Measurements from ENCODE around the gene WNT3.
"Not testable (repeated sequence)": the region's sequence is repeated elsewhere in the genome, so short reads cannot be mapped to it uniquely, and the experiment has no call there.

Gene WNT3

DNA sequence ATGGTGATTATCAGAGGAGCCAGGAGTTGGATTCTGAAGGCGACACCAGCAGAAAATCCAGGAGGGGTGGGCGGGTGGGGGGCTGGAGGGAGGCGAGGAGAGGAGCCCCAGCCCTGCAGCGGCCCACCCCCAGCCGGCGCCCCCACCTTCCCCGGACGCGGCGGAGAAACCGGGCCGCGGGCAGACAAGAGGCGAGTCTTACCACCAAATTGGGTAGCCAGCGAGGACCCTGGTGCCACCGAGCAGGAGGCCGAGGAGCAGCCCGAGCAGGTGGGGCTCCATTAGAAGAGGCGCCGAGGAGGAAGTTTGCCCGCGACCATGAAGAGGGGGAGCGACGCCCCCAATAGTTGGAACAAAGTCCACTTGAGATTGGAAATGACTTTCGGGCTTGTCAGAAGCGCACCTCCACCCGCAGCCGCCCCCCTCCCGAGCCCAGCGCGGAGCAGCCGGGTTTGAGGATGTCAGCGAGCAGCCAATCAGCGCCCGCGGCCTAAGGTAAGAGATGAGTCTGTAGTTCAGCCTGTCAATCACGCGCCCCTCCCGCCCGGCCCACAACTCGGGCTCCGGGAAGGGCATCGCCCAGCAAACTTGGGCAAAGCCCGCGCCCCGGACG lies at the start of gene WNT3:
Gene WNT3 (minus strand): TSS at position 377 of the 613 bp plus-strand sequence. CDS start 95 bp downstream, at position 282.
- DNase-seq: peak; percentile 44 to 58

GRCh38 chr17:46866747-46867146 lies 48.3 kb upstream of the WNT3 start:
- no peak for DNase-seq

- DNase-seq: no peak
Measured at GRCh38 chr17:46866325-46866724, 47.8 kb upstream of the WNT3 start.

- DNase-seq: no peak
Measured at GRCh38 chr17:46865100-46865499, 46.6 kb upstream of the WNT3 start.

DNA sequence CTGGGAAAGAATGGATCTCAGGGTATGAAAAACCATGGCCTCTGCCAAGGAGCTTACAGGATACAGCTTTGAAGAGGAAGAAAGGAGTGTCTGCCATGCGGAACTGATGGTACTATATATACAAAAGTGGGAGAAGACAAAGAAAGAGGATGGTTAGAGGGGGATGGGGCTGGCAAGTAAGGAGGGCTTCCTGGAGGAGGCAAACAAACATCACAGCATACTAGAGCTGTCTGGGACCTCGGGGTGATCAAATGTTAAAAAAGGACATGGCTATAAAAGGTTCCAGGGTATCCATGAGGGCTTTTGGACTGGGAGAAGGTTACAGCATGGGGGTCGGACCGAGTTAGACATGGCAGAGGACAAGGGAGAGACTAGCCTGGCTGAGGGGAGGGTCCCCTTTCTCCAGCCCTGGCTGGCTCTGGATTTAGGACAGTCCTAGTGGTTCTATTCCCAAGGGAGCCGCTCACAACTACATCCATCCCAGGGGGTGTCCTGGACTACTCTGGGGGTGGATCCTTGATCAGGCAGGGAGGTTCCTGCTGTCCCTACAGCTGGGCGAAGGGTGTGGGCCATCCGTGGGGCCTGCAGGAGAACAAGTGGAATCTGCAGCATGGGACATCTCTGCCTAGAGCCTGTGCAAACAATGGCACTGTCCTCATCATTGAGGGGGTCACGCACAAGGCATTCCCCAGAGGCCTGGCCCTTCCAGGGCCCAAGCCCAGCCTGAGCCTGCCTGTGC lies 45.1 kb upstream of the WNT3 start:
- DNase-seq: no peak

DNA sequence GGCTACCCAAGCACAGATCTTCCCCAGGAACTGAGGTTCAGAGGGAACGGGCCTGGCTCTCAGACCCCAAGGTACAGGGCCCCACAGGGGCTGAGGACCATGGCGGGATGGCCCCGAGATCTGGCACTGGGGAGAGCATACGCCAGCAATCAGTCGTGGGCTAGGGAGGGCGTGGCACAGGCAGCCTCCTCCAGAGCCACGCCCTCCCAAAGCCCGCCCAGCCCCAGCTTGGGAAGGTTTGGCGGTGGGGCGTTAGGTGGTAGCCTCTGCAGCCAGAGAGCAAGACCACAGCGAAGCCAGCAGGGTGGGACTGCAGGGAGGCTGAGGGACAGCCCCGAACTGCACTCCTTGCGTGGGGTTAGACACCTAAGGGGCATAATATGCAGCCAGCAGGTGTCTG lies 44.5 kb upstream of the WNT3 start:
- no peak for DNase-seq

DNA sequence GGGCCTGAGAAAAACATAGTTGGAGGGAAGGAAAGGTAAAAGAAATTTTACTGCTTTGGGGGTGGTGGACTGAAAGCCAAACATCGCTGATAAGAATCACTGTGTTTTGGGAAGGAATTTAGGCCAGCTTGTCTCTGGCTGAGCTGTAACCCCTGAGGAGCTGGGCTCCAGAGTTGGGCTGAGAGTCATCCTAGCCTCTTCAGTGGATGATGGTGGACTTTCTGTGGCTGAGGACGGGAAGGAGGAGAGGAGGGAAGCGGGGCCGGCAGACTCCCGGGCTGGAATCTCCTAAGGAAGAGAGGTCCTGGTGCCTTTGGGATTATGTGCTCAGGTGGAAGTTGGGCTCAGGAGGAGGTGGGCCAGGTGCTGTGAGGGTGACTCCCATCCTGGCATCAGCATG lies 41.5 kb upstream of the WNT3 start:
- DNase-seq: no peak

DNA sequence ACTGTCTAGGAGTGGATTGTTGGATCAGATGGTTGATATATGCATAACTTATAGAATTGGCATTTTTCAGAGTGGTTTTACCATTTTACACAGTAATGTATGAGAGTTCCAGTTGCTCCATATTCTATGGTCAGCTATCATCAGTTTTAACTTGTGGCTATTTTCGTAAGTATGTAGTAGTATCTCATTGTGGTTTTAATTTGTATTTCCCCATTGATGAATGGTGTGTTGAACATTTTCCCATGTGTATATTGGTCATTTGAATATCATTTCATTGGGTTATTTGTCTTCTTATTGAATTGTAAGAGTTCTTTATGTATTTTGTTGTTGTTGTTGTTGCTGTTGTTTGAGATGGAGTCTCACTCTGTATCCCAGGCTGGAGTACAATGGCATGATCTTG lies 39.1 kb upstream of the WNT3 start:
- no peak for DNase-seq

- no peak for DNase-seq
Measured at GRCh38 chr17:46854948-46855347, 36.5 kb upstream of the WNT3 start.

GRCh38 chr17:46854515-46854914 lies 36.0 kb upstream of the WNT3 start:
- no peak for DNase-seq

DNA sequence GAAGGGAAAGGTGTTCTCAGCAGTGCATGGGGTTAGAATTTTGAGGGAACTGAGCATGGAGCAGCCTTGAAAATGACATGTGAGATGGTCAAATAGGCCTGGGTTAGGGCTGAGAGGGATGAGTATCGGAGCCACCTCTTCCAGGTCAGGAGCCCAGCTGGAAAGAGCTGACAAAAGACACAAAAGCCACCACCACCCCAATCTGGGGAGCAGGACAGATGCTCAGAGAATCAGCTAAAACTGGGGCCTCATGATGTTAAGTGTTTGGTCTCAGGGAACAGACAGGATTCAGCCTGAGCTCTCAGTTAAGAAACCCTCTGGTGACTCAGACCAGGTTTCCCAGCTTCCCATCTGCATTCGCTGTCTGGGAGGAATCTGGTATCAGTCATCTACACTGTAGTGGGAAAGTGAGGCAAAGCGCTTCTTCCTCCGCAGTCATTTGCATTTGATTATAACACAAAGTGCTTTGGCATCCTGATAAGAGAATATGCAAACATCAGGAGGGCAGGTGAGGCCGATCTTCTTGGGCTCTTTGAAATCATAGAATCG lies 35.5 kb upstream of the WNT3 start:
- no peak for DNase-seq

DNA sequence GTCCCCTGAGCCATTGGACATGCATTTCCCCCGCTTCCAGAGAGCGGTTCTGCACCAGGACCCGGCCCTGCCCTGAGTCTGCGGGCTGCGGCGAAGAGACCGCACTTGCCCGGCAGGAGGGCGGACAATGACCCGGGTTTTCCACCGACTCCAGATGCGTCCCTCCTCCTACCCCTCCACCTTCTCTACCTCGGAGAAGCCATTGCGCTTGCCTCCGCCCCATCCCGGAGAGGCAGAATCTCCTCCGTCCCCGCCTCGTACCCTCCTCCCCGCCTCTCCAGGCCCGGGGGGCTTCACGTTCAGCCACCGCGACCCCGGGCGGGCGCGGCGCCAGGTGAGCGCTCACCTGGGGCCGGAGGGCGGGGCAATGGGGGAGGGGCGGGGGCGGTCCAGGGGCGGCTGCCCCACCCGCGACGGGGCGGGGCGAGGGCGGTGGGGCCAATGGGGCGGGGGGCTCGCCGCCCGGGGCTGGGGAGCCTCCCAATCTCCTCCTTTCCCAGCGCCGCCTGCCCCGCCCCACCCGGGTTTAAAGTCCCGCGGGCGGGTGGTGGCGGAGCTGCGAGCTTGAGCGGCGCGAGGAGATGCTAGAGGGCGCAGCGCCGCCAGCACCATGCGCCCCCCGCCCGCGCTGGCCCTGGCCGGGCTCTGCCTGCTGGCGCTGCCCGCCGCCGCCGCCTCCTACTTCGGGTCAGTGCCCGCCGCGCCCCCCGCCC lies 32.7 kb upstream of the WNT3 start, which contains the start of gene WNT9B:
Gene WNT9B (plus strand): TSS at position 555 of the 713 bp plus-strand sequence. CDS start 56 bp downstream, at position 611.
- DNase-seq: no peak

GRCh38 chr17:46850688-46851028 lies 32.2 kb upstream of the WNT3 start:
- no peak for DNase-seq

GRCh38 chr17:46848534-46848933 lies 30.0 kb upstream of the WNT3 start:
- no peak for DNase-seq

DNA sequence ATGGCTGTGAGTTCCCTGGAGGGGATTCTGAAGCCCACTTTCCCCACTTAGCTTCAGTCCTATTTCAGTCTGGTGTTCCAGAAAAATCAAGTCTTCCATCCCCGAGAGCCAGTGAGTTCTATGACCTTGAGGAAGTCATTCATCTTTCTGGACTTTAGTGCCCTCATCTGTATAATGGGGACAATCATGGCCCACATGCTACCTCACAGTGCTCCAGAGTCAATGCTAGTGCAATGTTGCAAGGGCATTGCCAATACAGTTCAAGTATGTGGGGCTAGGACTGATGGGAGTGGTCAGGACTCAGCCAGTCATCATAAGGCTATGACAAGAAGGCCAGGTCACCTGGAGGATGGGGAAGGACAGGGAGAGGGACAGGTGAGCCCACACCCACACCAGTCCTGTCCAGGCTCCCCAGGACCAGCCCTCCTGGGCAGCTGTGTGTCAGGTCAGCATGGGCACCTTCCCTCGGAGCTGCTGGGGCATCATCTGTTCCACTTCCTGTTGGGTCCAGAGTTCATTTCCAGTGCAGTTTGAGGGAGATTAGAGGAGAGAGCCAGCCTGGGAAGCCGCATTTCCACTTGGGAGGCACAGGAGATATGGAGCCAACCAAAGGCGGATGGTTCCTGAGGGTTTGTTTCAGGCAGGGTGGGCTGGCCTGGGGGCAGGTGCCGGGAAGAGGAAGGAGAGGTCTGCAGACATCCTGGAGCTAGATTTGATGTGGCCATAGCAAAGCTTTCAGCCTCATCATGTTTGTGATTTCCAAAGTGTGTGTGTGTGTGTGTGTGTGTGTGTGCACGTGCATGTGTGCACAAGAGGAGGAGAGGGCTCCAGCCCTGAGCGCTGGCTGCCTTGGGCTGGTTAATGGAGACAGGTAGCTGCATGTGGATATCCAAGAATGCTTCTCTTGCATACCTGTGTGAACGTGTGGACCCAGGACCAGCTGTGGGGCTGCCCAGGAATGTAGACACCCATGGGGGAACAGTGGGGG lies 29.0 kb upstream of the WNT3 start:
- DNase-seq: no peak

GRCh38 chr17:46842835-46843234 lies 24.3 kb upstream of the WNT3 start:
- no peak for DNase-seq

DNA sequence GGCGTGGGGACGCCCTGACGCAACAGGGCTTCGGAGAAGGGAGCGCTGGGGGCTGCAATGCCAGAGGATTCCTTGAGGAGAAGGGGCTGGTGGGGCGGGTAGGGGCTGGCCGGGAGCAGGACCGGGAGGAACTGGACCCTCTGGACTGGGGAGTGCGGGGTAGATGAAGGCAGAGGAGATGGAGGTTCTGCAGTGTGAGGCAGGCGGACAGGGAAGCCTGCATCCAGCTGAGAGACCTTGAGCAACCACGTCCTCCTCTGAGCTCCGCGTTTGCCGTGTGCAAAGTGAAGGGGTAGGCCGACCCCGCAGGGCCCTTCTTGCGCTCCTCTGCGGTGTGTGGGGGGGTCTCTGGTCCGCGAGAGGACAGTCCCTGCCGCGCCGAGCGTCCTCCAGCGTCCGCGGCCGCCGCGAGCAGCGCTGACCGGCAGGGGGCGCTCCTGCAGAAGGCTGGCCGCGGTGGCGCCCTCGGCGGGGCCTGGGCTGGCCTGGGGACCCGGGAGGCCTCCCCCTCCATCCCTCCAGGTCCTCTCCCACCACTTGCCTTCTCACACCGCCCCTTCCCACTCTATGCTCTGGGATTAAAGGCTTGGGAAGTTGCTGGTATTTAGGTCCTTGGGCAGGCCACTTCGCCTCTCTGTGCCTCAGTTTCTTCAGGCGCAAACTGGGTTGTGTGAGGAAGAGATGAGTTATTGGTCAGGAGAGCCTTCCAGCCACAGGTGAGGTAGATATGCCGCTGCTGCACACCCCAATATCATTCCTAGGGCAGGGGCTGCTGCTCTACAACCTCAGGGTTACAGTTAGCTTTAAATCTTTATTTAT lies 23.3 kb upstream of the WNT3 start:
- DNase-seq: no peak

GRCh38 chr17:46840596-46840995 lies 22.1 kb upstream of the WNT3 start:
- not testable (repeated sequence) for DNase-seq

- DNase-seq: no peak
Measured at GRCh38 chr17:46839211-46839610, 20.7 kb upstream of the WNT3 start.

DNA sequence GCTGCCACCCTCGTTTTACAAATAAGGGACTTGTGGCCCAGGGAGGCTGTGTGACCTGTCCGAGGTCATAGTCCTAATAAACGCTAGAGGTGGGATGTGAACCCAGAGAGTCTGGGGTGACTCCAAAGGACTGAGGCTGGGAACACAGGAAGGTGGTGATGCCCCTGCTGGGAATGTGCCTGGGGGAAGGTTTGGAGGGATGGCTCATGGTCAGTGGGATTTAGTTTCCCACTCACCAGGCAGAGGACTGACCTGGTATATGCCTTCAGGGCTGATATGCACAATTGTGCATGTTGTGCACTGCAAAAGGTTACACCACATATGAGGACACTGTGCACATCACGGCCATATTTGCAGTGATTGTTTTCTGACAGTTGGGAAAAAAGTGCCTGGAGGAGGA lies 19.0 kb upstream of the WNT3 start:
- no peak for DNase-seq

DNA sequence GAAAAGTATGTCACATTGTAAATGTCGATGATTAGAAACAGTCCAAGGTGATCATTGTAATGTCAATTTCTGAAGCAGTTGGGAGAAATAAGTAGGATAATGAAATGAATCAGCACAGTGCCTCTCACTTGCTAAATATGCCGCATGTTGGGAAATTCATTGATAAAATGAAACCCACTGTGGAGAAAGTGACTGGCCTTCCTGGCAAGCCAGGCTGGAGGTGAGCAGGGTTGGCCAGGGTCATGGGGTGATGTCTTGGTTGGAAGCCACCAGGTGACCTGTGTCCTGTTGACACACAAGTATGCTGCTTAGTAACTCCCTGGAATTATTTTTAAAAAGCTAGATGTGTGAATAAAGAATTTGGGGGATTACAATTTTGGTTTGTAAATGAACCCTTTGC lies 18.0 kb upstream of the WNT3 start:
- DNase-seq: no peak

- DNase-seq: no peak
Measured at GRCh38 chr17:46834846-46835245, 16.4 kb upstream of the WNT3 start.
